H1 (cell line): ENCODE results near the gene GLOD4.

Experiments
- CEBPB ChIP-seq: IDR thresholded peaks from 2 replicates; pipeline ENCODE4 v1.6.1; 2012; ENCODE audit warnings: low read depth, low read length
- CTCF ChIP-seq, 3 experiments: IDR thresholded peaks; 1 replicate in 2 of 3; 2 replicates in 1 of 3; pipeline versions ENCODE4 v1.5.1 to v1.6.1; 2011; ENCODE audit warnings: low read length in 3 of 3, mild to moderate bottlenecking in 3 of 3, inconsistent platforms in 2 of 3, low read depth in 1 of 3, moderate library complexity in 1 of 3; ENCODE audit not compliant: insufficient read depth in 1 of 3; ENCODE audit errors: control extremely low read depth in 1 of 3
- EGR1 ChIP-seq: IDR thresholded peaks from 2 replicates; pipeline ENCODE4 v1.6.1; 2011; ENCODE audit warnings: low read depth, low read length, borderline replicate concordance
- EP300 ChIP-seq, 2 experiments: IDR thresholded peaks; 1 replicate in 1 of 2; 2 replicates in 1 of 2; pipeline ENCODE4 v1.6.1; 2011 to 2012; ENCODE audit warnings: low read depth in 2 of 2, low read length in 2 of 2, mild to moderate bottlenecking in 2 of 2, borderline replicate concordance in 1 of 2, inconsistent platforms in 1 of 2, moderate library complexity in 1 of 2
- EZH2 ChIP-seq: fragments of 200-600 bp; sonication (generic); IDR thresholded peaks from 2 replicates; pipeline ENCODE4 v1.7.1; 2012; ENCODE audit warnings: low read depth, mild to moderate bottlenecking, moderate library complexity, low read length, inconsistent platforms; ENCODE audit not compliant: severe bottlenecking
- HDAC2 ChIP-seq, 2 experiments: fragments of 300-600 bp in 1 of 2; sonication (generic) in 1 of 2; IDR thresholded peaks; 2 replicates each; pipeline ENCODE4 v1.6.1; 2011 to 2012; ENCODE audit warnings: low read depth in 2 of 2, low read length in 2 of 2, mild to moderate bottlenecking in 2 of 2, moderate library complexity in 2 of 2, borderline replicate concordance in 1 of 2, inconsistent platforms in 1 of 2
- JUN ChIP-seq: IDR thresholded peaks from 2 replicates; pipeline ENCODE4 v1.6.1; 2011; ENCODE audit warnings: low read depth, mild to moderate bottlenecking, improper control_type of control experiment, low read length
- KDM1A ChIP-seq: fragments of 200-600, 300-600 bp; sonication (generic); IDR thresholded peaks from 2 replicates; pipeline ENCODE4 v1.7.1; 2016; ENCODE audit warnings: mild to moderate bottlenecking, low read length, borderline replicate concordance
- MAFK ChIP-seq: IDR thresholded peaks from 2 replicates; pipeline ENCODE4 v1.6.1; 2012; ENCODE audit warnings: low read depth, mild to moderate bottlenecking, improper control_type of control experiment, low read length
- POLR2A ChIP-seq, 2 experiments: IDR thresholded peaks; 1 replicate in 1 of 2; 2 replicates in 1 of 2; pipeline ENCODE4 v1.6.1; 2011; ENCODE audit warnings: low read depth in 2 of 2, low read length in 2 of 2, mild to moderate bottlenecking in 2 of 2; ENCODE audit errors: control extremely low read depth in 1 of 2
- POLR2AphosphoS5 ChIP-seq: IDR thresholded peaks from 2 replicates; pipeline ENCODE4 v1.6.1; 2011; ENCODE audit warnings: low read depth, low read length
- SIX5 ChIP-seq: IDR thresholded peaks from 2 replicates; pipeline ENCODE4 v1.6.1; 2011; ENCODE audit warnings: mild to moderate bottlenecking, low read depth, low read length
- SP1 ChIP-seq: IDR thresholded peaks from 2 replicates; pipeline ENCODE4 v1.6.1; 2011; ENCODE audit warnings: low read depth, low read length

GRCh38 chr17:806781-807522 lies 24.9 kb upstream of the GLOD4 start:
- no peak for TF ChIP-seq EP300 (IDR thresholded peaks at IDR 0.05; ENCODE audit: borderline replicate concordance in 1 of 2, low read depth in 2 of 2, low read length in 2 of 2)
- no peak for TF ChIP-seq POLR2AphosphoS5
- TF ChIP-seq CTCF (IDR thresholded peaks at IDR 0.05; ENCODE audit: control extremely low read depth in 1 of 3, insufficient read depth in 1 of 3, low read depth in 1 of 3, low read length in 3 of 3), result no peak
- TF ChIP-seq EGR1, result no peak
- TF ChIP-seq CEBPB, result no peak
- no peak for TF ChIP-seq POLR2A (IDR thresholded peaks at IDR 0.05; ENCODE audit: control extremely low read depth in 1 of 2, low read depth in 2 of 2, low read length in 2 of 2)
- no peak for TF ChIP-seq EZH2
- TF ChIP-seq SIX5, result no peak
- TF ChIP-seq SP1, result no peak
- TF ChIP-seq JUN, result no peak
- TF ChIP-seq MAFK, result no peak
- no peak for TF ChIP-seq KDM1A
- no peak for TF ChIP-seq HDAC2 (IDR thresholded peaks at IDR 0.05; ENCODE audit: borderline replicate concordance in 1 of 2, low read depth in 2 of 2, low read length in 2 of 2)
